ENCODE measurements around the gene DUSP7.

Gene DUSP7

DNA sequence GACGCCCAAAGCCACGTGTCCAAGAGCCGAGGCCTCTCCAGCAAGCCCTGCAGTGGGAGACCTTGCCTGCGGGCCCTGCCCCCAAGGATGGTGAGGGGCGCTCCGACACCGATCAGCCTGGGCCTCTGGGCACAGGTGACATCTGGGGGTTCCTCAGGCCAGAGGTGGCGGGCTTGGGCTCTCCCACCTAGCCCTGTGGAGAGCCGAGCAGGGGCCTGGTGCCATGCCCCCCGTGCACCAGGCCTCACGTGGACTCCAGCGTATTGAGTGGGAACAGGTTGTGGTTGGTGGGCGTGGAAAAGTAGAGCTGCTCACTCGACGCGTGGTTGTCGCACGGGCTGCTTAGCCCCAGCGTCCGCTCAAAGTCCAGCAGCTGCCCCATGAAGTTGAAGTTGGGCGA, 5.8 kb downstream of the DUSP7 start:
- in situ Hi-C loops (cut with MboI; ENCODE audit: low pct_unique_long_range_greater_than_20kb, low sequenced_read_pairs, unreplicated experiment), result no loop called here
- no peak for DNase-seq (ENCODE audit: low spot score)
- TF ChIP-seq, protein P1, sequence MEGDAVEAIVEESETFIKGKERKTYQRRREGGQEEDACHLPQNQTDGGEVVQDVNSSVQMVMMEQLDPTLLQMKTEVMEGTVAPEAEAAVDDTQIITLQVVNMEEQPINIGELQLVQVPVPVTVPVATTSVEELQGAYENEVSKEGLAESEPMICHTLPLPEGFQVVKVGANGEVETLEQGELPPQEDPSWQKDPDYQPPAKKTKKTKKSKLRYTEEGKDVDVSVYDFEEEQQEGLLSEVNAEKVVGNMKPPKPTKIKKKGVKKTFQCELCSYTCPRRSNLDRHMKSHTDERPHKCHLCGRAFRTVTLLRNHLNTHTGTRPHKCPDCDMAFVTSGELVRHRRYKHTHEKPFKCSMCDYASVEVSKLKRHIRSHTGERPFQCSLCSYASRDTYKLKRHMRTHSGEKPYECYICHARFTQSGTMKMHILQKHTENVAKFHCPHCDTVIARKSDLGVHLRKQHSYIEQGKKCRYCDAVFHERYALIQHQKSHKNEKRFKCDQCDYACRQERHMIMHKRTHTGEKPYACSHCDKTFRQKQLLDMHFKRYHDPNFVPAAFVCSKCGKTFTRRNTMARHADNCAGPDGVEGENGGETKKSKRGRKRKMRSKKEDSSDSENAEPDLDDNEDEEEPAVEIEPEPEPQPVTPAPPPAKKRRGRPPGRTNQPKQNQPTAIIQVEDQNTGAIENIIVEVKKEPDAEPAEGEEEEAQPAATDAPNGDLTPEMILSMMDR (IDR thresholded peaks at IDR 0.05; ENCODE audit: extremely low read depth, insufficient read depth, missing control alignments), result no peak

DNA sequence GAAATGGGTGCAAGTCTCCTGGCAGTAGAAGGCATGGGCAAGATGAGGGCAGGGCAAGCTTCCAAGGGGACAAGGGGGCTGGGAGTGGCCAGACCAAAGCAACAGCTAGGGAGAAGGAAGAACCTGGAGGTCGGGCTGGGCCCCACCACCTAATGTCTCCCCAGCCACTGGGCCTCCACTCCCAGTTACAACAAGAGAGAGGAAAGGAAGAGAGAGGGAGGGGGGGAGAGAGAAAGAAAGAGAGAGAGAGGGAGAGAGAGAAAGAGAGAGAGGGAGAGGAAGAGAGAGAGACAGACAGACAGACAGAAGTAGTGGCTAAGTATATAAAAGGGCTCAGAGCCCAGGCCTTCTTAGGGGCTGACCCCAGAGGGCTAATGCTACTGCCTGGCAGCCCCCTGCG, 6.9 kb downstream of the DUSP7 start:
- in situ Hi-C loops (cut with MboI; ENCODE audit: low pct_unique_long_range_greater_than_20kb, low sequenced_read_pairs, unreplicated experiment), result no loop called here
- TF ChIP-seq, protein P1 (IDR thresholded peaks at IDR 0.05; ENCODE audit: extremely low read depth, insufficient read depth, missing control alignments), result no peak
- no peak for DNase-seq (ENCODE audit: low spot score)

DNA sequence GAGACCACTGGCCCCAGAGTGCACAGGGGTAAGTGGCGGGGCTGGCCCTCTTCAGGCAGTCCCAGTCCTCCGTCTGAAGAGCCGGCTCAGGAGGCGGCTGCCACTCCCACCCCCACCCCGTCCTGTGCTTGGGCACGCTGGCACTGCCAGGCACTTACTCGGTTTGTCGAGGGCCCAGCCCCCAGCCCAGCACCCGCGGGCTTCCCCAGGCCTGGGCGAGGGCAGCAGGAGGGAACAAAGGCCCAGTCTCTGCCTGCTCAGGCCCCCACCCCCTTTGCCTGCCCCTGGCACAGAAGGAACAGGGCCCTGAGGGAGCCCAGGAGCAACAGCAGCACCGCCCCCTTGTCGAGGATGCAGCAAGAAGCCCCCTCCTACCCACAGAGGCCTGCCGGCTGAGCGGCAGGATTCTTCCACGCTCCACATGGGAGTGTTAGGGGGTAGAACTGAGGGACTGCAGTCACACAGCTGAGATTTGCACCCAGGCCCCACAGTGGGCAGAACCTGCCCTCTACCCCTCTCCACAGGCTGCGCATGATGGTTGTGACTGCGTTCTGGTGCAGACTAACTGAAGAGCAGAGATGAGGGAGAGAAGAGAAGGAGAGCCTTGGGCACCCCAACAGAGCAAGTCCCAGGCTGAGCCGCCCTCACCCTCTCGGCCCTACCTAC, 8.9 kb downstream of the DUSP7 start:
- in situ Hi-C loops (cut with MboI; ENCODE audit: low pct_unique_long_range_greater_than_20kb, low sequenced_read_pairs, unreplicated experiment), result no loop called here
- no peak for DNase-seq (ENCODE audit: low spot score)
- TF ChIP-seq, protein P1 (IDR thresholded peaks at IDR 0.05; ENCODE audit: extremely low read depth, insufficient read depth, missing control alignments), result no peak

DNA sequence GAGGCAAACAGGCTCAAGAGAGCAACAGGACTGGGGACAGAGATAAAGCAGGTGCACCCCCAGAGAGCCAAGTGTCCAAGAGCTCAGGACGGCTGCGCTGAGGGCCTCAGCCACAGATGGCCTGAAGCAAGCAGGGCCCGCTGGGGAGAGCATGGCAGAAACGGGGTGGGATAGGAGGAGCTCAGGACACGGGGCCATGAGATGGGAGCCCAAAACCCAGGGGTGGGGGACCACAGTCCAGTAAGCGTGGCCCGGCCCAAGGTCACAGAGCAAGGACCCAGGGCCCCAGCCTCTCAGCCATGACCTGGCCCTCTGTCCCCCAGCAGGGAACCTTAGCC, 9.5 kb downstream of the DUSP7 start:
- TF ChIP-seq, protein P1 (IDR thresholded peaks at IDR 0.05; ENCODE audit: extremely low read depth, insufficient read depth, missing control alignments), result no peak
- in situ Hi-C loops (cut with MboI; ENCODE audit: low pct_unique_long_range_greater_than_20kb, low sequenced_read_pairs, unreplicated experiment), result no loop called here

DNA sequence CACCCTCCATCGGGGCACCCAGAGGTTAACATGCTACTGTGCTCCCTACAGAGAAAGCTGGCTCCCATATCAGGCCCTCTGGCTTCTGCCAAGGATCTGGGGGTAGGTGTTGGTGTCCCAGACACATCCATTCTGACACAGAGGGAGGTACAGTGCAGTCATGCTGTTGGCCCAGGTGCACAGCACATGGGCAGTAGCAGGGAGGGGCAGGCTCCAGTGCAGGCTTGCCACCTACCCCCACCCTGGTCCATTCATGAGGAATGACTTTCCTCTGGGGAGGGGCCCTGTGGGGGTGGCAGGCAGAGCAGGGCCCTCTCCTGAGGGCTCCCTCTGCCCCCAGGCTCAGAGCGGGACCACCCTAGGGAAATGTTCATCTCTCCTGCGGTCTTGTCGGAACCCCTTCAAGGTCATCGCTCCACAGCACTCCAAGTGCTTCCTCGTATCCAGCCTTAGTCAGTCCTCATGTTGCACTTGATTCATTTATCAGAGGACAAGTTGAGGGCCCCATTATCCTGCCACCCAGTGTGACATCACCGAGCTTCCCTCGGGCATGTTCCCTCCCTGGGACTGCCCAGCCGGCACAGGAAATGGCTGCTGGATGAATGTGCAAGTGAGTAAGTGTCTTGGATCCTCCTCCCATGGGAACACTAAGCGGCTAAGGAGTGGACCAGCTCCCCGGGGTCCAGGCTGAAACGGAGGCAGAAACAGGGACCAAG, 10.0 kb downstream of the DUSP7 start:
- in situ Hi-C loops (cut with MboI; ENCODE audit: low pct_unique_long_range_greater_than_20kb, low sequenced_read_pairs, unreplicated experiment), result no loop called here
- no peak for DNase-seq (ENCODE audit: low spot score)
- TF ChIP-seq, protein P1 (IDR thresholded peaks at IDR 0.05; ENCODE audit: extremely low read depth, insufficient read depth, missing control alignments), result no peak

More for the DNA sequence above, 9.5 kb downstream of the DUSP7 start:
- no peak for DNase-seq (ENCODE audit: low spot score)

DNA sequence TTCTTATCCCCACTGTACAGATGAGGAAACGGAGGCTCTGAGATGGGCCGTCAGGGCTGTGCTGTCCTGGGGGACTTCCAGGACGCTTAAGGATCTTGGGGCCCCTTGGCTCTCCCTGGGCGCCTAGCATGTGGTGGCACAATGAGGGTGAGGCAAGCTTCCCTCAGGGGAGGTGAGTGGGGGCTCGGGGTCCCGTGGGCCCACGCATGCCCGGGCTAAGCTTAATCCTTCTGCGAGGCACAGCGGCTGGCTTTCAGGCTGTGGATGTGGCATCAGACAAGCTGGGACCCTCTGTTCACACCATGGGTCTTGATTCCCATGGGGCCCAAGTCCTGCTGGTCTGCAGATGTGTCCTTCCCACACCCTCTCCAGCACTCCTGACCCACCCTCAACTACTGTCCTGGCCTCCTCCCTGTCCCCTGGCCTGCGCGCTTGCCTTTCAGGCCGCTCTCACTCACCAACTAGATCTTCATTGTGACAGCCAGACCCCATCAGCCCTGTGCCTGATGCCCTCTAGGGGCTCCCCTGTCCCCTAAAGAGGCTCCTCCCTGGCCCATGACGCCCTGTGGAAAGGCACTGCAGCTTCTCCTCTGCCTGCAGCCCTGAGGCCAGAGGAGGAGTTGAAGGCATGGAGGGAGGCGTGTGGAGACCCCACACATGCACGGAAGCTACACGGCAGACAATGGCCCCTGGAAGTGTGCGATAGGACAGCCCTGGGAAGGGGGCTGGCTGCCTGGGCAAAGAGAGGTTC, 11.3 kb downstream of the DUSP7 start:
- DNase-seq (ENCODE audit: low spot score), result no peak
- in situ Hi-C loops (cut with MboI; ENCODE audit: low pct_unique_long_range_greater_than_20kb, low sequenced_read_pairs, unreplicated experiment), result no loop called here
- TF ChIP-seq, protein P1 (IDR thresholded peaks at IDR 0.05; ENCODE audit: extremely low read depth, insufficient read depth, missing control alignments), result no peak
